Endothelial cell of umbilical vein (primary cell): ENCODE measurements around the gene ABHD14A. TPM values are rescaled to one million over a fixed set of nuclear protein-coding genes. Genes with fewer than 3 reads are reported as not detected.

Source experiments
- polyA plus RNA-seq, 4 experiments: library from polyadenylated mRNA; depleted of rRNA in 3 of 4; stranded (reverse) in 3 of 4; unstranded in 1 of 4; fragments of >200 nt; gene quantifications; 2 replicates each; pipeline versions ENCODE4 v1.2.1 to v1.2.3, GENCODE V29; 2011 to 2012; ENCODE audit warnings: missing spikeins in 1 of 4
- small RNA-seq: library from RNA; depleted of rRNA; stranded (forward); fragments of <200 nt; gene quantifications from one replicate; pipeline ENCODE3, GENCODE V24; 2012; ENCODE audit warnings: low replicate concordance, low read depth; ENCODE audit not compliant: insufficient read depth, insufficient read length
- total RNA-seq: library from RNA; stranded (reverse); gene quantifications from 2 replicates; pipeline ENCODE4 v1.2.3, GENCODE V29; 2021

The ABHD14A gene
- total and polyA plus RNA-seq, 2 donors (not counting 3 experiments of a cell fraction or from before 2014, with no cell fraction given), result 6.6 to 23.7 TPM

Small RNA genes within 50 kb of the gene (small RNA-seq; reads per million reads assigned to genes)
- not detected for gene AC115284.1

Other genes with a start within 250 kb of the ABHD14A start
- gene IQCF6, start 195.8 kb upstream of the ABHD14A start, total RNA-seq, result not detected in 2 replicates
- gene IQCF6, start 195.8 kb upstream of the ABHD14A start, polyA plus RNA-seq, result not detected in 2 replicates
- gene IQCF2, start 113.4 kb upstream of the ABHD14A start, total RNA-seq, result not detected in 2 replicates
- not detected in 2 replicates for gene IQCF2, start 113.4 kb upstream of the ABHD14A start, polyA plus RNA-seq
- not detected in 2 replicates for gene IQCF5, start 99.5 kb upstream of the ABHD14A start, total RNA-seq
- gene IQCF5, start 99.5 kb upstream of the ABHD14A start, polyA plus RNA-seq, result not detected in 2 replicates
- gene IQCF1, start 71.7 kb upstream of the ABHD14A start, total RNA-seq, result not detected in 2 replicates
- not detected in 2 replicates for gene IQCF1, start 71.7 kb upstream of the ABHD14A start, polyA plus RNA-seq
- 23.8 and 30.1 TPM in 2 replicates for gene RRP9, start 33.2 kb upstream of the ABHD14A start, total RNA-seq
- 26.0 and 30.7 TPM in 2 replicates for gene RRP9, start 33.2 kb upstream of the ABHD14A start, polyA plus RNA-seq
- 10.0 and 11.0 TPM in 2 replicates for gene PARP3, start 32.7 kb upstream of the ABHD14A start, total RNA-seq
- 13.3 and 13.8 TPM in 2 replicates for gene PARP3, start 32.7 kb upstream of the ABHD14A start, polyA plus RNA-seq
- gene GPR62, start 19.7 kb upstream of the ABHD14A start, total RNA-seq, result 0.15 TPM in 1 of 2 replicates, not detected in the other
- gene GPR62, start 19.7 kb upstream of the ABHD14A start, polyA plus RNA-seq, result 0.04 TPM in 1 of 2 replicates, not detected in the other
- gene PCBP4, start 7.6 kb upstream of the ABHD14A start, total RNA-seq, result 42.7 and 46.5 TPM in 2 replicates
- 63.1 and 75.4 TPM in 2 replicates for gene PCBP4, start 7.6 kb upstream of the ABHD14A start, polyA plus RNA-seq
- 15.8 and 20.5 TPM in 2 replicates for gene ABHD14B, start 1.0 kb upstream of the ABHD14A start, total RNA-seq
- 50.3 and 54.3 TPM in 2 replicates for gene ABHD14B, start 1.0 kb upstream of the ABHD14A start, polyA plus RNA-seq
- 12.3 and 13.4 TPM in 2 replicates for gene ACY1, start 8.5 kb downstream of the ABHD14A start, total RNA-seq
- gene ACY1, start 8.5 kb downstream of the ABHD14A start, polyA plus RNA-seq, result 32.9 and 41.2 TPM in 2 replicates
- gene RPL29, start 20.8 kb downstream of the ABHD14A start, total RNA-seq, result 1,127 and 1,236 TPM in 2 replicates
- gene RPL29, start 20.8 kb downstream of the ABHD14A start, polyA plus RNA-seq, result 2,177 and 2,233 TPM in 2 replicates
- 29.2 and 30.5 TPM in 2 replicates for gene DUSP7, start 81.5 kb downstream of the ABHD14A start, total RNA-seq
- gene DUSP7, start 81.5 kb downstream of the ABHD14A start, polyA plus RNA-seq, result 37.7 and 38.7 TPM in 2 replicates
- gene POC1A, start 179.4 kb downstream of the ABHD14A start, total RNA-seq, result 16.7 and 19.4 TPM in 2 replicates
- 14.8 and 14.9 TPM in 2 replicates for gene POC1A, start 179.4 kb downstream of the ABHD14A start, polyA plus RNA-seq
- 45.1 and 48.1 TPM in 2 replicates for gene ALAS1, start 223.1 kb downstream of the ABHD14A start, total RNA-seq
- 72.1 and 76.5 TPM in 2 replicates for gene ALAS1, start 223.1 kb downstream of the ABHD14A start, polyA plus RNA-seq